HG03342 (cell line): ENCODE measurements around the gene ELAC2.

Experiments used
- ATAC-seq: cut with Tn5 transposase; IDR thresholded peaks from one replicate; pipeline ENCODE4 v1.9.1; 2021; ENCODE audit warnings: mild to moderate bottlenecking, moderate library complexity; ENCODE audit not compliant: unreplicated experiment

Gene ELAC2

GRCh38 chr17:13017655-13018459 lies at the start of gene ELAC2:
ELAC2 (minus strand) TSS chr17:13018027; CDS start chr17:13017947, 80 bp downstream.
- peak; percentile 96 for ATAC-seq

DNA sequence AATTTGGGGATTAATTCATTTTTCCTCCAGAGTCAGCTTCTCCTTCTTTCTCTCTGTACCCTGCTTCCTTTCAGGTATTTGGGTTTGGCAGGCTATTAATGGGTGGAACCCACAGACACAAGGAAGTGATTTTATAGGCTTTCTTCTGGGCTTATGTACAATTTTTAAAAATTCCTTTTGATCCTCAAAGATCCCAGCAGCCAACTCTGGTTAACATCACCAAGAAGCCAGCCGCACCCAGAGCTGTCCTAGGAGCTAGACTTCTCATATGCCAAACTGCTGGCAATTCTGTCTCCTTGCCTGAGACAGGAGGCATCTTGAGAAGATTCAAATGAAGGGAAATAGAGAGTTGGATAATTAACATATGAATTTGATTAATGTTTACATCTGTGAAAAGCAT lies 47.2 kb upstream of the ELAC2 start:
- no peak for ATAC-seq

DNA sequence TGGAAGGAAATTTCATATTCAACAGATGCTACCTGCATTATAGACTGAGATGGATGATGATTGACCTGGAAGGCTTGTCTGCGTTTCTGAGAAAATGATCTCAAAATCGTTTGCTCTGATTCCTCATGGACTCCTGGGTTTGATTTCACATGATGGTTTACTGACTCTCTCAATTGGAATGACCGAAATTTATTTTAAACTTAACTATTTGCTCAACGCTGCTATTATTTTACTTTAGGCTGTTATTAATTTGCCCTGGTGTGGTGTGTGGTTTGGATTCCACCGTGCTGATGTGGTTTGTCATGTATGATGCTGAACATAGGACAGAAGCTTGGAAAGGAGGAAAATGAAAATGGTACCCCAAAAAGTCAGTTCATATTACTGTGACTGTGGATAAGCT lies 37.3 kb upstream of the ELAC2 start:
- ATAC-seq: no peak

GRCh38 chr17:13054666-13055065 lies 36.8 kb upstream of the ELAC2 start:
- no peak for ATAC-seq

DNA sequence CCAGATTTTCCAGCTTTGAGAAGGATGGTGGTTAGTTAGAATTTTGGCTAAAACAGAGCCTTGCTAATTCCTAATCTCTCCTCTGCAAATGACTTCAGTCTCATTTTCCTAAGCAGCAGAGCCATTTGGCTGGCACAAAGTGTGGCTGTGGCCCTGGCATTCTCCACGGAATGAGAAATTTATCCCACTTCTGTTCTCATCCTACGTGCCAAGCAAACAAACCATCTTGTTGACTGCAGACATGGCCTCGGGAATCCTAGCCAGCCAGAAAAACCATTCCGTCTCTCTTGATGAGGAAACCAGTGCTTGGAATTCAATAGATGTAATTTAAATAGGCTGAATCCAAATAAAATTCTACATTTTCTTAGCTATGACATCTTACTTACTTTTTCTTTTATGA lies 34.1 kb upstream of the ELAC2 start:
- ATAC-seq: no peak

GRCh38 chr17:13047011-13047606 lies 29.3 kb upstream of the ELAC2 start:
- no peak for ATAC-seq

- no peak for ATAC-seq
Measured at GRCh38 chr17:13046361-13046760, 28.5 kb upstream of the ELAC2 start.

GRCh38 chr17:13044572-13045065 lies 26.8 kb upstream of the ELAC2 start:
- ATAC-seq: no peak

GRCh38 chr17:13038931-13039665 lies 21.3 kb upstream of the ELAC2 start:
- no peak for ATAC-seq

DNA sequence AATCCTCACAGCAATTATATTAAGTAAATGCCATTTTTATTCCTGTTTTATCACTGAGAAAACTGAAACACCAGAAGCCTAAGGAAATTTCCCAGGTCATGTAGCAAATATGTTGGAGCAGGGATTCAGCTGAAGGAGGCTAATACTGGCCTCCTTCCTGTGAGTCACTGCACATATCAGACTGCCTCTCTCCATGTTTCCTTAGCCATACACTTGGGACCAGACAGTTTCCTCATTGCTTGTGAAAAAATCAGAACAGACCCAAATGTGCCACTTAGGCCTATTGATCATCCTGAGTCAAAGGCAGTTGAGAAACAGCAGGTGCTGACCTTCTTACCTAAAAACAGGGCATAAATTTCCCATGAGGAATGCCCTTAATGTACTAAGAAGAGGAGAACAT lies 18.9 kb upstream of the ELAC2 start:
- ATAC-seq: no peak

DNA sequence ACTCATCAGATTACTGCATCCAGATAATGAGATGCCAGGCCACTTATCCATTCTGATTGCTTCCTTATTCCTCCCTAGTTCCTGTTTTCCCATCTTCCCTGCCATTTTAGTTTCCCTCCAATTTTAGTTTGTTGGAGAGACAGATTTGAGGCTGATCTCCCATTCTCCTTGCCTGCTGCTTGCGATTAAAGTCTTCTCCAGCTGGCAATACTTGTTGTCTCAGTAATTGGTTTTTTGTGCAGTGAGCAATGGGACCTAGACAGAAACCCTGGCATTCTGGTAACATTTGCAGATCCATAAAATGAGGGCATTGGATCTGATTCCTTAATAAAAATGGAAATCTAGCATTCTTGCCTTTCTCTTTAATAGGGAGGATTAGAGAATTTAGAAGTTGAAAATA lies 17.6 kb upstream of the ELAC2 start:
- no peak for ATAC-seq

DNA sequence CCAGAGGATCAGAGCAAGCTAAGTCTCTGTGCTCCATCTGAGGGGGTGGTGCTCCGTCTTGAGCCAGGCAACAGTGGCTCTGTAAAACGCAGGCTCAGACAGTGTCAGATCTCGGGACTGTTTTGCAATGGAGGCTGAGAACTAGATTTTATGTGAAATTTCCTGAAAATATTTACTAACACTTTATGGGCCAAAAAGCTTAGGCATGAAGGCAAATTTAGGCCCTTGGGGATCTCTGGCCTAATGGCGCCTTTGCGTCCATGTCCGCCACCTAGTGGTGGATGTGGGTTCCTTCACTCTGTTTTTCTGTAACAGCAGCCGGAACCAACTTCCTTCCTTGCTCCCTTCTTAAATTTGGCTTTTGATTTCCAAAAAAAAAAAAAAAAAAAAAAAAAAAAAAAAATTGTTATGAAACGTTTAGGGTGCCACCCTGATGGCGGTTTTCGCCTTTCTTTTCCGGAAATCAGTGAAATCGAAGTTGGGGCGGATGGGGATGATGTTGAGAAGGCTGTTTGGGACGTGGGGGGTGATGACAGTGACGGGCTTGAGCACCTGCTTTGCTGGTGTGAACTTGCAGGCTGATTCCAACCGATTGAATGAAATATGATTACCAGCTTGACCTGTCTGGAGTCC lies 14.0 kb upstream of the ELAC2 start:
- peak; percentile 86 for ATAC-seq

GRCh38 chr17:13030459-13031300 lies 12.9 kb upstream of the ELAC2 start:
- ATAC-seq: no peak

- no peak for ATAC-seq
Measured at GRCh38 chr17:13030056-13030455, 12.2 kb upstream of the ELAC2 start.

- ATAC-seq: no peak
Measured at GRCh38 chr17:13029340-13029739, 11.5 kb upstream of the ELAC2 start.

GRCh38 chr17:13027246-13027645 lies 9.4 kb upstream of the ELAC2 start:
- ATAC-seq: no peak

- no peak for ATAC-seq
Measured at GRCh38 chr17:13025687-13026086, 7.9 kb upstream of the ELAC2 start.

DNA sequence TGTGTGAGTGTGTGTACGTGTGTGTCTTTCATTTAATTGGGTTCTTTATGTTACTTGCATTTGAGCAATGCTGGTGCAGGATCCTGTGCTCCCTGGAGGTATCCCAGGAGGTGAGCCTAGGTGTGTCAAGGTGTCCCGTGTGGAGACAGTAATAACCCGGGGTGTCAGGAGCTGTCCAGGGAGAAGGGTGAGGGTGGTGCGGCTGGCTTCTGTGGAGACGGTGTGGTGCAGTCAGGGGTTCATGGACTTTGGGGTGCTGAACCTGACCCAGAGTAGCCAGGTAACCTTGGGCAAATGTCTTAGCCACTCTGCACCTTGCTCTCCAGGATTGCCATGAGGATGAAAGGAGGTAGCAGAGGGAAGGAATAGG lies 7.4 kb upstream of the ELAC2 start:
- no peak for ATAC-seq

GRCh38 chr17:13024526-13025257 lies 6.9 kb upstream of the ELAC2 start:
- peak; percentile 80 for ATAC-seq

DNA sequence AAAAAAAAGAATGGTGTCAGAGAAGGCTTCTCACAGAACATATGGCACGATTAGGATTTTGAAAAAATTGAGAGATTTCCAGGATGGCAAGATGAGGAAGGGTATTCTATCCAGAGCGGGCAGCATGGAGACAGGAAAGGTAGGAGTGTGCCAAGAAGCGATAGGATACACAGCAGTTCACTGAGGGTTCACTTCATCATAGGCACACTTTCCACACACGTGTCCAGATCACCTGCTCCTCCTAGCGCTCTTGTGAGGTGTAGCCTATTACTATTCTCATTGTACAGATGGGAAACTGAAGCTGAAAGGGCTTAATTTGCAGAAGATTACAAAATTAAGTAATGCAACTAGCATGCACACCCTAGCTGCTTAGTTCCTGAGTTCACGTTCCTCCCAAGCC lies 6.2 kb upstream of the ELAC2 start:
- no peak for ATAC-seq
